HG03442 (cell line): ENCODE results near the gene ERP44.

Source experiments
- ATAC-seq: cut with Tn5 transposase; IDR thresholded peaks from one replicate; pipeline ENCODE4 v1.9.1; 2021; ENCODE audit warnings: mild to moderate bottlenecking, moderate library complexity; ENCODE audit not compliant: unreplicated experiment

Gene ERP44

GRCh38 chr9:99954819-99955218 lies 144.0 kb downstream of the ERP44 start:
- peak; percentile 85 for ATAC-seq

- ATAC-seq, result no peak
Measured at GRCh38 chr9:99953861-99954507, 144.8 kb downstream of the ERP44 start.

GRCh38 chr9:99948896-99949295 lies 149.9 kb downstream of the ERP44 start:
- no peak for ATAC-seq

GRCh38 chr9:99948482-99948881 lies 150.3 kb downstream of the ERP44 start:
- no peak for ATAC-seq

- no peak for ATAC-seq
Measured at GRCh38 chr9:99947395-99947794, 151.4 kb downstream of the ERP44 start.

GRCh38 chr9:99936947-99937587 lies 161.7 kb downstream of the ERP44 start:
- no peak for ATAC-seq

DNA sequence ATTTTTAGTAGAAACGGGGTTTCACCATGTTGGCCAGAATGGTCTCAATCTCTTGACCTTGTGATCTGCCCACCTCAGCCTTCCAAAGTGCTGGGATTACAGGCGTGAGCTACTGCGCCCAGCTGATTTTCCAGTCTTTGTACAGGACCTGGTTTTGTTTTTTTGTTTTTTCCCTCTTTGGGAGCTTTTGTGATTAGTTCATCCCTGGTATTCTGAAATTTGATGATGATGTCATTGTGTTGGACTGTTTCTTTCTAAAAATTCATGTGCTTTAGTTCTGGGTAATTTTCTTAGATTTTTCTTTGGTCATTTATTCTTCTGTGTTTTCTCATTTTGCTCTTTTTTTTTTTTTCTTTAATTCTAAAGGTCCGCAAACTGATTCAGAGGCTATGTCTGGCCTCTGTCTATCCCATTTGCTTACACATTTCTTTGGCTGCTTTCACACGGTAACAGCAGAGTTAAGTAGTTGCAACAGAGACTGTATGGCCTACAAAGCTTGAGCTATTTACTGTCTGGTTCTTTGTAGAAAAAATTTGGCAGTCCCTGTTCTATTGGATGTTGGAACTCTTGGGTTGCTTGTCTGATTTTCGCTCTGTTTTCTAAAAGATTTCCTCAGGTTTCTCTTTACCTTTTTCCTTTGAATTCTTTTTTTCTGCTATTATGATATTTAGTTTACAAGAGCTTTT lies 167.5 kb downstream of the ERP44 start:
- no peak for ATAC-seq

DNA sequence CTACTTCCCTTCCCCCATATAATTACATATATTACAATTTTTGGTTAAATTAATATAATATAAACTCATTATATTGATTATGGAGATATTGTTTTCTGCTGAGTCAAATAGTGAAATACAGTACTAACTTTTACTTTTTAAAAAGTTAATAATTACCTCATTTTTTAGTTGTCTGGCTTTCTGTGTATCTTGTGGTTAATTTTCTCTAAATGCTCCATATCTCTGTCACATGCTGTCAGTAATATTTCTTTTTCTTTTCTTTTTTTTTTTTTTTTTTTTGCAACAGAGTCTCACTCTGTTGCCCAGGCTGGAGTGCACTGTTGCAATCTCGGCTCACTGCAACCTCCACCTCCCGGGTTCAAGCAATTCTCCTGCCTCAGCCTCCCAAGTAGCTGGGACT lies 169.1 kb downstream of the ERP44 start:
- ATAC-seq, result no peak
